HCT116 (cell line): ENCODE measurements around the gene MPC1.

Source experiments
- ATF3 ChIP-seq: IDR thresholded peaks from 2 replicates; pipeline ENCODE4 v1.6.1; 2012
- CEBPB ChIP-seq: IDR thresholded peaks from 2 replicates; pipeline ENCODE4 v1.6.1; 2012; ENCODE audit warnings: low read depth
- CTCF ChIP-seq, 3 experiments: fragments of 200-600 bp in 1 of 3; sonication (generic) in 1 of 3; IDR thresholded peaks in 2 of 3; conservative IDR thresholded peaks in 1 of 3; 2 replicates each; pipeline ENCODE4 v1.5.1; 2012 to 2017; ENCODE audit warnings: low read depth in 2 of 3, low read length in 2 of 3, antibody characterized with exemption in 1 of 3, borderline replicate concordance in 1 of 3, control low read depth in 1 of 3, mild to moderate bottlenecking in 1 of 3, mixed read lengths in 1 of 3, mixed run types in 1 of 3, moderate library complexity in 1 of 3; ENCODE audit not compliant: insufficient read depth in 1 of 3
- EGR1 ChIP-seq: IDR thresholded peaks from 2 replicates; pipeline ENCODE4 v1.6.1; 2012; ENCODE audit warnings: low read depth
- MAX ChIP-seq: IDR thresholded peaks from 2 replicates; pipeline ENCODE4 v1.6.1; 2012
- POLR2A ChIP-seq: IDR thresholded peaks from 2 replicates; pipeline ENCODE4 v1.7.0; 2011; ENCODE audit warnings: borderline replicate concordance; ENCODE audit not compliant: insufficient read depth, insufficient read length; ENCODE audit errors: extremely low read depth
- RAD21 ChIP-seq: IDR thresholded peaks from 2 replicates; pipeline ENCODE4 v1.6.1; 2012; ENCODE audit warnings: low read depth, mild to moderate bottlenecking
- SP1 ChIP-seq: IDR thresholded peaks from 2 replicates; pipeline ENCODE4 v1.6.1; 2012; ENCODE audit warnings: low read depth
- ZNF274 ChIP-seq: fragments of 200-500 bp; sonication (Bioruptor generic); IDR thresholded peaks from 2 replicates; pipeline ENCODE4 v1.6.1; 2014; ENCODE audit warnings: mild to moderate bottlenecking, low read depth, low read length, inconsistent platforms

DNA sequence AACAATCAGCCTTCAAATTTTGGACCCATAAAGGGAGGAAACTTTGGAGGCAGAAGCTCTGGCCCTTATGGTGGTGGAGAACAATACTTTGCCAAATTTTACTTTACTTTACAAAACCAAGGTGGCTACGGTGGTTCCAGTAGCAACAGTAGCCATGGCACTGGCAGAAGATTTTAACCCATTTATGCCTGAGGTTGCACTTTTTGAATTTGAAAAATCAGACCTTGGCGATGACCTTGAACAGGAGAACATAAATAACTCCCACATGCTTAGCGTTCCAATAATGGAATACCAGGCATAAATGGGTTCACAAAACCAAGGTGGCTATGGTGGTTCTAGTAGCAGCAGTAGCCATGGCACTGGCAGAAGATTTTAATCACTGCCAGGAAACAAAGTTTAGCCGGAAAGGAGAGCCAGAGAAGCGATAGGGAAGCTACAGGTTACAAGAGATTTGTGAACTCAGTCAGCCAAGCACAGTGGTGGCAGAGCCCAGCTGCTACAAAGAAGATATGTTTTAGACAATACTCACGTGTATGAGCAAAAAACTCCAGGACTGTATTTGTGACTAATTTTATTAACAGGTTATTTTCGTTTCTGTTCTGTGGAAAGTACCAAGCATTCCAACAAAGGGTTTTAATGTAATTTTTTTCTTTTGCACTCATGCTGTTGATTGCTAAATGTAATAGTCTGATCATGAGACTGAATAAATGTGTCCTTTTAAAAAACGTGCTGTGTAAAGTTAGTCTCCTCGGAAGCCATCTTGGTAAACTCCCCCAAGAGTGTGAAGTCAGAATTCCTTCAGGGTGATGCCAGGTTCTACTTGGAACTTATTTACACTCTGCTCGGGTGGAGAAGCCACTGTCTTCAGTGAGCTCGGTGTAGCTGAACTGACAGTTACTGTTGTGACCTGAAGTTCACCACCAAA lies 47.1 kb downstream of the MPC1 start:
- TF ChIP-seq RAD21 = no peak
- no peak for TF ChIP-seq POLR2A
- TF ChIP-seq ZNF274 = no peak
- TF ChIP-seq EGR1 = no peak
- no peak for TF ChIP-seq SP1
- TF ChIP-seq CEBPB = no peak
- TF ChIP-seq CTCF (IDR thresholded peaks at IDR 0.05 in 2 of 3, conservative IDR thresholded peaks at IDR 0.05 in 1 of 3; ENCODE audit: borderline replicate concordance in 1 of 3, insufficient read depth in 1 of 3, low read depth in 2 of 3, low read length in 2 of 3) = no peak
- no peak for TF ChIP-seq ATF3
- TF ChIP-seq MAX = no peak
